Skeletal muscle tissue (tissue), 4 donors: ENCODE results near the gene SDK1. TPM values are rescaled to one million over a fixed set of nuclear protein-coding genes. Genes with fewer than 3 reads are reported as not detected.

Experiments
- H3K27ac ChIP-seq: one replicate; pipeline ENCODE4 v1.7.0; 2013; ENCODE audit warnings: mild to moderate bottlenecking, low read depth, low read length, inconsistent platforms
- H3K27me3 ChIP-seq, 3 donors: one replicate each; pipeline ENCODE4 v1.7.0; 2013; ENCODE audit warnings: low read length in 3 of 3; ENCODE audit not compliant: control insufficient read depth in 3 of 3, insufficient read depth in 3 of 3
- H3K36me3 ChIP-seq, 3 donors: one replicate each; pipeline ENCODE4 v1.7.0; 2013; ENCODE audit warnings: low read length in 3 of 3; ENCODE audit not compliant: control insufficient read depth in 3 of 3, insufficient read depth in 3 of 3
- H3K4me1 ChIP-seq, 3 donors: one replicate each; pipeline ENCODE4 v1.7.0; 2013; ENCODE audit warnings: low read length in 3 of 3, mild to moderate bottlenecking in 3 of 3; ENCODE audit not compliant: control insufficient read depth in 3 of 3, insufficient read depth in 3 of 3
- H3K4me3 ChIP-seq, 3 donors: one replicate each; pipeline ENCODE4 v1.7.0; 2013; ENCODE audit warnings: low read length in 3 of 3
- H3K9ac ChIP-seq, 3 donors: one replicate each; pipeline ENCODE4 v1.7.0; 2013; ENCODE audit warnings: low read length in 3 of 3, mild to moderate bottlenecking in 3 of 3, moderate library complexity in 2 of 3, low read depth in 1 of 3
- H3K9me3 ChIP-seq, 3 donors: one replicate each; pipeline ENCODE4 v1.7.0; 2013; ENCODE audit warnings: low read length in 3 of 3; ENCODE audit not compliant: control insufficient read depth in 3 of 3
- total RNA-seq: library from RNA; depleted of rRNA; stranded (reverse); fragments of >200 nt; gene quantifications from one replicate; pipeline ENCODE4 v1.2.3, GENCODE V29; 2014
- donor health status: Osteomylitis.

SDK1 gene
- total RNA-seq, 1 donor from 2014 or later: 3.7 TPM

- H3K36me3 ChIP-seq: no peaks in the 10 kb centered on the region
- no peaks in the 10 kb centered on the region for H3K4me1 ChIP-seq
- H3K9me3 ChIP-seq: peaks cover 0 to 3% (median 0%) of the 10 kb centered on the region in 3 donors
- no peak overlapping the region for H3K9ac ChIP-seq
- no peaks in the 10 kb centered on the region for H3K27me3 ChIP-seq
- H3K27ac ChIP-seq: no peak overlapping the region
- H3K4me3 ChIP-seq: no peak overlapping the region
Measured at GRCh38 chr7:4025210-4025609, 724.2 kb downstream of the SDK1 start.

GRCh38 chr7:4025694-4026615 lies 724.9 kb downstream of the SDK1 start:
- Histone ChIP-seq H3K9me3 (no peaks in the 10 kb centered on the region), H3K4me1 (no peaks in the 10 kb centered on the region), H3K27ac (no peak overlapping the region), H3K9ac (no peak overlapping the region), H3K27me3 (no peaks in the 10 kb centered on the region), H3K4me3 (no peak overlapping the region), H3K36me3 (no peaks in the 10 kb centered on the region)

GRCh38 chr7:4026941-4027486 lies 726.0 kb downstream of the SDK1 start:
- Histone ChIP-seq H3K36me3 (no peaks in the 10 kb centered on the region), H3K4me3 (no peak overlapping the region), H3K4me1 (no peaks in the 10 kb centered on the region), H3K27me3 (no peaks in the 10 kb centered on the region), H3K9ac (no peak overlapping the region), H3K27ac (no peak overlapping the region), H3K9me3 (no peaks in the 10 kb centered on the region)

- Histone ChIP-seq H3K4me3 (no peak overlapping the region), H3K9me3 (no peaks in the 10 kb centered on the region), H3K36me3 (no peaks in the 10 kb centered on the region), H3K27ac (no peak overlapping the region), H3K9ac (no peak overlapping the region), H3K4me1 (no peaks in the 10 kb centered on the region), H3K27me3 (no peaks in the 10 kb centered on the region)
Measured at GRCh38 chr7:4028221-4028620, 727.2 kb downstream of the SDK1 start.

- Histone ChIP-seq H3K9ac (no peak overlapping the region), H3K4me1 (no peaks in the 10 kb centered on the region), H3K4me3 (no peak overlapping the region), H3K27me3 (no peaks in the 10 kb centered on the region), H3K27ac (no peak overlapping the region), H3K9me3 (no peaks in the 10 kb centered on the region), H3K36me3 (no peaks in the 10 kb centered on the region)
Measured at GRCh38 chr7:4029941-4030340, 728.9 kb downstream of the SDK1 start.

- H3K27me3 ChIP-seq: no peaks in the 10 kb centered on the region
- no peak overlapping the region for H3K9ac ChIP-seq
- H3K27ac ChIP-seq: no peak overlapping the region
- H3K9me3 ChIP-seq: no peaks in the 10 kb centered on the region
- H3K36me3 ChIP-seq: no peaks in the 10 kb centered on the region
- H3K4me1 ChIP-seq: no peaks in the 10 kb centered on the region
- H3K4me3 ChIP-seq: no peak overlapping the region
Measured at GRCh38 chr7:4030346-4030950, 729.4 kb downstream of the SDK1 start.

GRCh38 chr7:4033996-4034395 lies 732.9 kb downstream of the SDK1 start:
- H3K4me3 ChIP-seq: no peak overlapping the region

GRCh38 chr7:4037308-4037707 lies 736.3 kb downstream of the SDK1 start:
- no peaks in the 10 kb centered on the region for H3K27me3 ChIP-seq
- H3K27ac ChIP-seq: no peak overlapping the region
- no peak overlapping the region for H3K4me3 ChIP-seq
- no peaks in the 10 kb centered on the region for H3K36me3 ChIP-seq
- no peak overlapping the region for H3K9ac ChIP-seq
- no peaks in the 10 kb centered on the region for H3K9me3 ChIP-seq
- H3K4me1 ChIP-seq: no peaks in the 10 kb centered on the region

More at GRCh38 chr7:4033996-4034395, 732.9 kb downstream of the SDK1 start:
- Histone ChIP-seq H3K9me3 (no peaks in the 10 kb centered on the region), H3K9ac (no peak overlapping the region), H3K27ac (no peak overlapping the region), H3K36me3 (no peaks in the 10 kb centered on the region), H3K4me1 (no peaks in the 10 kb centered on the region), H3K27me3 (no peaks in the 10 kb centered on the region)

GRCh38 chr7:4037877-4038276 lies 736.8 kb downstream of the SDK1 start:
- Histone ChIP-seq H3K27ac (no peak overlapping the region), H3K4me3 (no peak overlapping the region), H3K9me3 (no peaks in the 10 kb centered on the region), H3K27me3 (no peaks in the 10 kb centered on the region), H3K4me1 (no peaks in the 10 kb centered on the region), H3K36me3 (no peaks in the 10 kb centered on the region), H3K9ac (no peak overlapping the region)
